GM19193 (cell line): Measurements from ENCODE around the gene BOC.

Experiments
- POLR2A ChIP-seq: IDR thresholded peaks from 4 replicates; pipeline ENCODE4 v1.6.1; 2011; ENCODE audit not compliant: insufficient read depth, insufficient read length; ENCODE audit errors: extremely low read depth

The BOC gene

DNA sequence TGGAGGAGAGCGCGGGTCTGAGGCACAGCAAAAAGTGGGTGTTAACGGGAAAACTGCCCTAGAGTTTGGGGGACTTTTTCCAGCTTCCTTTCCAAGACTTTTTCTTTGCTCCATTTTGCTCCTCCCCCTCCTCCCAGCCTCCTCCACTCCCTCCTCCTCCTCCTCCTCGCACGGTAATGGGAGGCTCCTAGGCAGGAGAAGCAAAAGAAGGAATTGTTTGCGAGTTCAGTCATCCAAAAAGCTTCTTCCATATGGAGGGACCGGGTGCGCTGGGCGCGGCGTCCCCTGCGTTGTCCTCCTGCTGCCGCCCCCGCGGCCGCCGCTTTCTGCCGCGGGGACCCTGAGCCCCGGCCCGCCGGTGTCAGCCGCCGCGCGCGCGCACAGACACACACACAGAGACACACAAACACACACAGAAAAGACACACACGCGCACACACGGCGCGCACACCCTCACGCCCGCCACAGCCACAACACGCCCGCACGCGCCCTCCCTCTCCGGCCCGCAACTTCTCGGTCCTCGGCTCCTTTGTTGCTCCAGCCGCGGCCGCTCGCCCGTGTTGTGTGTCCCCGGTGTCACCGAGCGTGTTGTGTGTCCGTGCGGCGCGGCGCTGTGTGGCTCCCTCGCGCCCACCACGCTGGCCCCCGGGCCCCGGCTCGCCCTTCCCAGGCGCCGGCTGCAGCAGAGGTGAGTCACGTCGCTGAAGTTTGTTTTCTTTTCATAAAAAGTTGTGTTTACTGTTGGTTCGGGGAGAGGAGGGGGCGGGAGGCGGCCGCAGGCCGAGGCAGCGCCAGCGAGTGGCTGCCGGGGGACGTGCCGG lies at the start of gene BOC:
Gene BOC (plus strand): TSS at position 228 of the 820 bp plus-strand sequence. CDS start 38,246 bp downstream, outside the sequence.
- no peak for TF ChIP-seq POLR2A

DNA sequence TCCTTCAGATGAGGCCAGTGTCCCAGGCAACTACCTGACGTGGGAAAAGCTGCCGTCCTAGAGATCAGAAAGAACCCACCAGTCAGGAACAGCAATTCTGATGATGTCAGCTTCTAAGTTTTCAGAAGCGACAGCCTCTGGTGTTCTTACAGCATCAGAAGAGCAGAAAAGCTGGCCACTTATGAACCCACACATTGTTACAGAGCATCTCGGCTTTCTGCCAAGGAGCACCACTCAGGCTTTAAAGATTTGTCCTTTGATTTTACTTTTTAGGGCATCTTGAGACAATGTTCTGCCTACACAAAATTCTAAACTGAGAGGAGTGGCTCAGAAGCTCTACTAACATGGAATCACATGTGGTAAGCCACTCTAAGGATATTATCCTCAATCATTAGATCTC lies 49.7 kb upstream of the BOC start:
- no peak for TF ChIP-seq POLR2A

DNA sequence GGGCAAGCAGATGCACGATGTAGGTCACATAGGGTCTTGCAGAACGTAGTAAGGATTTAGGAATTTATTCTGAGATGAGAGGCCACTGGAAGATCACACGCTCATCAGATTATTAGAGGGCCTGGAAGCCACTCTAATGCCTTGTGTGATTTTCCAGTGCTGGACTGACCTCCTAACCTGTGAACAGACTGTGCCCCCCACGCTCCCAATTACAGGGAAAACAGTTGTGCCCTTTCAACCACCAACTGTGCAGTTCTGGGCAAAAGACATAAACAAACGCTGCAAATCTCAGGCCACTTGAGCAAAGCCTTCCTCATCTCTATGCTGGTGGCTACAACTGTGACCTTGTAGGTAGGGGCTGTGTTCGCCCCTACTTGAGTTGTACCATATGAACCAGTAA lies 48.2 kb upstream of the BOC start:
- TF ChIP-seq POLR2A = no peak

GRCh38 chr3:113165841-113166240 lies 45.5 kb upstream of the BOC start:
- TF ChIP-seq POLR2A = no peak

- no peak for TF ChIP-seq POLR2A
These were observed 45.0 kb upstream of the BOC start for GRCh38 chr3:113166357-113166718.

- no peak for TF ChIP-seq POLR2A
These were observed 44.5 kb upstream of the BOC start for GRCh38 chr3:113166719-113167492.

GRCh38 chr3:113167825-113168801 lies 43.2 kb upstream of the BOC start:
- TF ChIP-seq POLR2A = no peak

DNA sequence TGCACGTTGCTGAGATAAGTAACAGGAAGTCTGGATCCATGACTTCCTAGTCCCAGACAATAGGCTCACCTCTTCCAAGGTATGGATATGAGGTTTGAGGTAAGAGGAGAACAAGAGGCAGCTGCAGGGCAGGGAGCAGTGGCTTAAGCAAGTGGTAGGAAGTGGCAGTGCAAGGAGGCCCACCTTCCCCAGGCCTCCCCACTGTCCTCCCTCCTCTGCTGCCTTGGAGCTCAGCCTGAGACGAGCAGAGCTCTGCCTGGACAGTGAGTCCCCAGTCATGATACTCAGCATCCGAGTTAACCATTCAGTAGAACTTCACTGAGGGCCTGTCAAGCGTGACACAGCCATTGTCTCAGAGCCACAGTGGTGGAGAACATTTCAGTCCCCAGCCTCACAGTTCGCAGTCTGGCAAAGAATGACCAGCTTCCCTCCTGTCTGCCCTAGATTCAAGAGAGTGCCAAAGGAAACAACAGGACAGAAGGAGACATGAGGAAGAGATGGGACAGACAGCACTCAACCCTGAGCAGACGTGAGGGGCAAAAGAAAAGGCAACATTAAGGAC lies 41.4 kb upstream of the BOC start:
- no peak for TF ChIP-seq POLR2A

DNA sequence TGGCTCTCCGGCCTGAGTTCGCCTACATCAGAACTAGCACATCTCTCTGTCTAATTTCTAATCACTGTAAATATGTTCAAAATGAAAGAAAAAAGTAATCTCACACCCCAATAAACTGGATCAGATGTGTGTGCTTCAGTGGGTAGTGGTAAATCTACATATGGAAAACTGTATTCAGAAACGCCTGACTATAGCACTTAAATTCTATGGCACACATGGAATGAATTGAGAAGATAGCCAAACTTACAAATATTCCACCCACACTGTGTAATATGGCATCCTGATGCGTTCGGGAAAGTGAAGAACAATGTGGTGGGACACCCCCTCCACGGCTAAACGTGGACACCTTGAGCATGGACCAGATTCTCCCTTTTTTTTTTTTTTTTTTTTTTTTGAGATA lies 40.6 kb upstream of the BOC start:
- no peak for TF ChIP-seq POLR2A

DNA sequence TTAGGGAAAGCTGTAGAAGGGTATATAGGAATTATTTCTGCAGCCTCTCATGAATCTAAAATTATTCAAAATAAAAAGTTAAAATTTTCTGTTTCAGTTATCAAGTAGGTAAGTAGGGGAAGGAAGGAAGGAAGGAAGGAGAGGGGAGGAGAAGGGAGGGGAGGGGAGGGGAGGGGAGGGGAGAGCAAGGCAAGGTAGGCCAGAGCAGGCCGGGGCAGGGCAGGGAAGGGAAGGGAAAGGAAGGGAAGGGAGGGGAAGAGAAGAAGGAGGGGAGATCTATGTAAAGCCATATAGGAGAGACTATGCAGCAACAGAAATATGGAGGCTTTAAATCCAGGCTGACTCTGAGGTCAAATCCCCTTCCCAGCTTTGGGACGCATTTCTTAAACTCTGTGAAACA lies 38.3 kb upstream of the BOC start:
- no peak for TF ChIP-seq POLR2A

DNA sequence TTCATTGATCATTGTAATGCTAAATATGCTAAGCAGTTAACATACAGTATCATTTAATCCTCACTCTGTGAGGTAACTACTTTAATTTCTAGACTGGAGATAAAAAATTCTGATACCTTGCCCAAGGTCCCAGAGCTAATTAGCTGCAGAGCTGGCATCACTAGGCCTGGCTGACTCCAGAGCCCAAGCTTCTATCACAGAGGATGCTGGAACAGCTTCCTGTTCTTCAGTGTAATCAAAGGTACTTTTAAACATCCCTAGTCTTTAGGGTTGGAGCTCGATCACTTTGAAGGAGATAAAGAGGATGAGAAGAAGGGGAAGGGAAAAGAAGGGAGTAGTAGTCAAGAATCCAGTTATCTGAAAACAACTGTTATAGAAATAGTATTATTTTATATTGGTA lies 37.1 kb upstream of the BOC start:
- no peak for TF ChIP-seq POLR2A

GRCh38 chr3:113174801-113175485 lies 36.4 kb upstream of the BOC start:
- TF ChIP-seq POLR2A = no peak

DNA sequence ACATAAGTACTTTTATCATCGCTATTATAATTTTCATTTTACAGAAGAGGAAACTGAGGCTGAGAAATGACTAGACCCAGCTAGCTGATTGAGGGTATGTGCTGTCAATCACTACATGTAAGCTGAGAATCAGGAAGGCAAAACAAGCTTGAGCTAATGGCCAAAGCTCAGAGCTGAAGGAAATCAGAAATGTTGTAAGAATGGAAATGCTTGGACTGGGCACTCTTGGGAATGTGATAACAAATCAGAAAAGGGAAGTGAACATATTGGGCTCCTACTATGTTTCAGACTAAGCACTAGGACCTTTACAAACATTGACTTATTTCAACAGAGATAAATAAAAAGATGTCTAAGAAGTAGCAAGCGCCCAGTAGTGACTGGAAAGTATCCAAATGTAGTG lies 33.8 kb upstream of the BOC start:
- TF ChIP-seq POLR2A = no peak

- no peak for TF ChIP-seq POLR2A
These were observed 32.0 kb upstream of the BOC start for GRCh38 chr3:113179235-113179824.
